Gastrocnemius medialis (tissue), 4 donors: Measurements from ENCODE around the gene NDUFS4.

Experiments used
- CTCF ChIP-seq, 5 experiments: fragments of 450-650 bp in 3 of 5; fragments of 200-600 bp in 2 of 5; sonication (generic) in 2 of 5; IDR thresholded peaks in 4 of 5; conservative IDR thresholded peaks in 1 of 5; 1 replicate in 4 of 5; 2 replicates in 1 of 5; pipeline ENCODE4 v1.5.1; 2016 to 2019; ENCODE audit warnings: antibody characterized with exemption in 5 of 5, mild to moderate bottlenecking in 3 of 5, moderate library complexity in 3 of 5
- POLR2A ChIP-seq, 2 donors: fragments of 450-650 bp; IDR thresholded peaks; one replicate each; pipeline ENCODE4 v1.6.1; 2017; ENCODE audit warnings: antibody characterized with exemption in 2 of 2, mild to moderate bottlenecking in 2 of 2, moderate library complexity in 2 of 2

GRCh38 chr5:53555160-53555559 is 5.3 kb upstream of the NDUFS4 start:
- TF ChIP-seq POLR2A (IDR thresholded peaks at IDR 0.05) = no peak
- TF ChIP-seq CTCF (IDR thresholded peaks at IDR 0.05 in 4 of 5, conservative IDR thresholded peaks at IDR 0.05 in 1 of 5) = no peak
